Measurements from ENCODE around the gene CD200R1. TPM values are rescaled to one million over a fixed set of nuclear protein-coding genes. Genes with fewer than 3 reads are reported as not detected.

The CD200R1 gene
- total RNA-seq, 2 experiments from 2014 or later = 0.25 TPM; not detected in 1

DNA sequence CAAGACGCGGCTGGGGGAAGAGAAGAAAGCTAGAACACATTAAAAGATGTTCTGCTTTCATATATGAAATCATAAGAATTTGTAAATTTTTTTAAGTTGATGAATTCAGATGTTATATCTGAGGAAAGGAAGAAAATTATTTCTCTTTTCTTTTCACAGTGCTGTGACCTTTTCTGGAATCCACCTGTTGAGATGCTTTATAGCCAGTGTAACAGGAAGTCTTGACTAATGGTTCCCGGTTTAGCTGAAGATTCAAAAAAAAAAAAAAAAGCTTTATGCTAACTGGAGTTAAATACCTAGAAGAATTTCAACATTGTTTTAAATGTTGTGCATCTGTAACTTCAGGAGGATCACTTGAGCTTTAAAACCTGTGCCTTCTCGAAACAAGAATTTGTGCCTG is 25.8 kb upstream of the CD200R1 start:
- BruUV-seq (replicated peaks) = no TSS peak
- H3K4me3 ChIP-seq (ENCODE audit: low read depth, low read length, poor library complexity, severe bottlenecking) = no peak overlapping the region
- H4K20me1 ChIP-seq (ENCODE audit: insufficient read depth, low read length) = no peaks in the 10 kb centered on the region
- CTCF ChIA-PET (ENCODE audit: unreplicated experiment) = no interaction called here
- H3K9me3 ChIP-seq (ENCODE audit: low read length) = no peaks in the 10 kb centered on the region
- H3K36me3 ChIP-seq (ENCODE audit: insufficient read depth, low read length) = peaks cover 91% of the 10 kb centered on the region
- no peak overlapping the region for H2AFZ ChIP-seq (ENCODE audit: low read length)
- peaks cover 10% of the 10 kb centered on the region; the same call in 1 of the 2 replicates for H3K79me2 ChIP-seq (ENCODE audit: insufficient read depth, low read depth, low read length)
- no peak for TF ChIP-seq EZH2phosphoT487 (IDR thresholded peaks at IDR 0.05; ENCODE audit: borderline replicate concordance, low read depth, low read length)
- TF ChIP-seq, protein P1, sequence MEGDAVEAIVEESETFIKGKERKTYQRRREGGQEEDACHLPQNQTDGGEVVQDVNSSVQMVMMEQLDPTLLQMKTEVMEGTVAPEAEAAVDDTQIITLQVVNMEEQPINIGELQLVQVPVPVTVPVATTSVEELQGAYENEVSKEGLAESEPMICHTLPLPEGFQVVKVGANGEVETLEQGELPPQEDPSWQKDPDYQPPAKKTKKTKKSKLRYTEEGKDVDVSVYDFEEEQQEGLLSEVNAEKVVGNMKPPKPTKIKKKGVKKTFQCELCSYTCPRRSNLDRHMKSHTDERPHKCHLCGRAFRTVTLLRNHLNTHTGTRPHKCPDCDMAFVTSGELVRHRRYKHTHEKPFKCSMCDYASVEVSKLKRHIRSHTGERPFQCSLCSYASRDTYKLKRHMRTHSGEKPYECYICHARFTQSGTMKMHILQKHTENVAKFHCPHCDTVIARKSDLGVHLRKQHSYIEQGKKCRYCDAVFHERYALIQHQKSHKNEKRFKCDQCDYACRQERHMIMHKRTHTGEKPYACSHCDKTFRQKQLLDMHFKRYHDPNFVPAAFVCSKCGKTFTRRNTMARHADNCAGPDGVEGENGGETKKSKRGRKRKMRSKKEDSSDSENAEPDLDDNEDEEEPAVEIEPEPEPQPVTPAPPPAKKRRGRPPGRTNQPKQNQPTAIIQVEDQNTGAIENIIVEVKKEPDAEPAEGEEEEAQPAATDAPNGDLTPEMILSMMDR (conservative IDR thresholded peaks at IDR 0.05; ENCODE audit: low read length) = no peak
- H3K9me2 ChIP-seq (ENCODE audit: insufficient read depth, low read length) = no peaks in the 10 kb centered on the region
- H3K4me1 ChIP-seq (ENCODE audit: insufficient read depth, low read length, poor library complexity, severe bottlenecking) = peaks cover 11% of the 10 kb centered on the region
- no peak overlapping the region for H3K4me2 ChIP-seq (ENCODE audit: low read length)
- no peak for DNase-seq (ENCODE audit: low spot score)
- POLR2A ChIA-PET = interaction anchor here (0.7 to 3.6 kb wide), 6 partner anchors 8 to 326 kb away, joined by 3 to 28 read pairs (median 8); partner anchors contain the start of gene GTPBP8
- intact Hi-C loops (cut with micrococcal nuclease; ENCODE audit: unreplicated experiment) = no loop called here
- no peak overlapping the region for H3K27ac ChIP-seq (ENCODE audit: low read depth, low read length, poor library complexity, severe bottlenecking)

DNA sequence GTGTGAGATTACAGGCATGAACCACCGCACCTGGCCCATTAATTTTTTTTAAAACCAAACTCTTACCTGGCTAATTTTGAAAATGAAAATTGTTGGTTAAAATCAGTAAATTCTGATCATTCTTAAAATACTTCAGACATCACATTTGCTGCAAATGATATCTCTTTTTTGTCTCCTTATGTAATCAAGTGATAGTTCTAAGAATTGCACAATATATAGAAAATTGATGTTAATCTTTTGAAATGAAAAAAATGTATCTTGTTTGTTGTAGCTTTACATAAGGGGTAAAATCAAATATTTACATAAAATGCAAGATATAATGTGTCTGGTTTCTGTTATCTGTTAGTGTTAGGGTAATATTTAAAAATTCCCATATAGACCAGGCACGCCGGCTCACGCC is 20.9 kb upstream of the CD200R1 start:
- Histone ChIP-seq H3K9me3 (ENCODE audit: low read length) (no peaks in the 10 kb centered on the region), H3K4me1 (ENCODE audit: insufficient read depth, low read length, poor library complexity, severe bottlenecking) (peaks cover 32% of the 10 kb centered on the region), H3K27ac (ENCODE audit: low read depth, low read length, poor library complexity, severe bottlenecking) (no peak overlapping the region), H3K9me2 (ENCODE audit: insufficient read depth, low read length) (no peaks in the 10 kb centered on the region), H4K20me1 (ENCODE audit: insufficient read depth, low read length) (no peaks in the 10 kb centered on the region; the same call in 1 of the 2 replicates), H2AFZ (ENCODE audit: low read length) (no peak overlapping the region), H3K4me2 (ENCODE audit: low read length) (no peak overlapping the region), H3K4me3 (ENCODE audit: low read depth, low read length, poor library complexity, severe bottlenecking) (no peak overlapping the region), H3K79me2 (ENCODE audit: insufficient read depth, low read depth, low read length) (peaks cover 43% of the 10 kb centered on the region), H3K36me3 (ENCODE audit: insufficient read depth, low read length) (peaks cover 63% of the 10 kb centered on the region)
- no peak for DNase-seq (ENCODE audit: low spot score)
- ChIA-PET CTCF (ENCODE audit: unreplicated experiment) (no interaction called here), POLR2A (interaction anchor here (0.7 to 1.5 kb wide), 2 partner anchors 12 to 153 kb away, joined by 4 to 5 read pairs; no protein-coding TSS in a partner anchor)
- no TSS peak for BruUV-seq (replicated peaks)
- intact Hi-C loops (cut with micrococcal nuclease; ENCODE audit: unreplicated experiment) = no loop called here
- no peak for TF ChIP-seq EZH2phosphoT487 (IDR thresholded peaks at IDR 0.05; ENCODE audit: borderline replicate concordance, low read depth, low read length)

DNA sequence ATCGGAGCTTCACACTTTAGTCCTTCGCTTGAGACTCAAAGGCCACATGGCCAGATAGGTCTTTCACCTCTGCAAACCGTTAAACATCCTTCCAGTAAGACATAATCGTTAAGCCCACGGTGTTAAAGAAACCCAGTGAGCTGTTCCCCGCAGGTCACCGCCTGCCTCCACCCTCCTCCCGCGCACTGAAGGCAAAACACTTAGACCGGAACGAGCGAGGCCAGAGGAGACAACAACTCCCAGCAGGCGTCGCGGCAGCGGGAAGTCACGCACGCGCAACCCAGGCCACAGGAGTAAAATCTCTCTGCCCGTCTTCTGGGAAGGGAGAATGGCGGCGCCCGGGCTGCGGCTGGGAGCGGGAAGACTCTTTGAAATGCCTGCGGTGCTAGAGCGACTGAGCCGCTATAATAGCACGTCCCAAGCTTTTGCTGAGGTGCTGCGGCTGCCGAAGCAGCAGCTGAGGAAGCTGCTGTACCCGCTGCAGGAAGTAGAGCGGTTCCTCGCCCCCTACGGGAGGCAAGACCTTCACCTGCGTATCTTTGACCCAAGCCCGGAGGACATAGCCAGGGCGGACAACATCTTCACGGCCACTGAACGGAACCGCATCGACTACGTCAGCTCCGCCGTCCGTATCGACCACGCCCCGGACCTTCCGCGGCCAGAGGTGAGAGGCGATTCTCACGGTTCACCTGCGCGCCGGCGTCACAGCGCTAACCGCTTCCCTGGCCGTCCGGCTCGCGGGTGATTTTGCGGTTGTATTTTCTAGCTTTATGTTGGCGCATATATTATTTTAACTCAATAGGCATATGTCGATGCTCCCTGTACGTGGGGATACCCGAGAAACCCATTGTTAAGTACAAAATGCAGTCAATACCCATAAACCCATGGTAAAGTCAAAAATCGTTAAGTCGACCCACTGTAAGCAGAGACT is 16.0 kb upstream of the CD200R1 start, which contains the start of gene GTPBP8:
TSS of gene GTPBP8 (plus strand) at position 313 of the 931 bp plus-strand sequence. CDS start at position 329, 16 bp downstream.
- CTCF ChIA-PET (ENCODE audit: unreplicated experiment) = no interaction called here
- peaks cover 36% of the 10 kb centered on the region for H3K79me2 ChIP-seq (ENCODE audit: insufficient read depth, low read depth, low read length)
- peak within 1 kb of the TSS; percentile 86 for H3K27ac ChIP-seq (ENCODE audit: low read depth, low read length, poor library complexity, severe bottlenecking)
- POLR2A ChIA-PET = interaction anchor here (0.6 to 4.3 kb wide), 13 partner anchors 8 to 694 kb away, joined by 3 to 33 read pairs (median 4); a partner anchor contains a TSS
- H3K4me3 ChIP-seq (ENCODE audit: low read depth, low read length, poor library complexity, severe bottlenecking) = peak within 1 kb of the TSS; percentile 90
- intact Hi-C loops (cut with micrococcal nuclease; ENCODE audit: unreplicated experiment) = loop anchor here (1.0 kb wide), 1 partner anchor 28 kb away; a partner anchor contains a TSS
- H4K20me1 ChIP-seq (ENCODE audit: insufficient read depth, low read length) = no peaks in the 10 kb centered on the region; the same call in 1 of the 2 replicates
- TSS peak; percentile 84 for BruUV-seq (replicated peaks)
- H2AFZ ChIP-seq (ENCODE audit: low read length) = peak within 1 kb of the TSS; percentile 95
- H3K9me2 ChIP-seq (ENCODE audit: insufficient read depth, low read length) = no peaks in the 10 kb centered on the region
- TF ChIP-seq, protein P1 (conservative IDR thresholded peaks at IDR 0.05; ENCODE audit: low read length) = no peak
- TF ChIP-seq EZH2phosphoT487 (IDR thresholded peaks at IDR 0.05; ENCODE audit: borderline replicate concordance, low read depth, low read length) = no peak
- peak; percentile 90 for DNase-seq (ENCODE audit: low spot score)
- peaks cover 33% of the 10 kb centered on the region for H3K4me1 ChIP-seq (ENCODE audit: insufficient read depth, low read length, poor library complexity, severe bottlenecking)
- no peaks in the 10 kb centered on the region for H3K9me3 ChIP-seq (ENCODE audit: low read length)
- H3K4me2 ChIP-seq (ENCODE audit: low read length) = peak within 1 kb of the TSS; percentile 93
- peaks cover 21% of the 10 kb centered on the region; the same call in 1 of the 2 replicates for H3K36me3 ChIP-seq (ENCODE audit: insufficient read depth, low read length)
